Measurements from ENCODE around the gene POU4F3.
"Not testable (repeated sequence)": the region's sequence is repeated elsewhere in the genome, so short reads cannot be mapped to it uniquely, and the experiment has no call there.

POU4F3 gene, protein sequence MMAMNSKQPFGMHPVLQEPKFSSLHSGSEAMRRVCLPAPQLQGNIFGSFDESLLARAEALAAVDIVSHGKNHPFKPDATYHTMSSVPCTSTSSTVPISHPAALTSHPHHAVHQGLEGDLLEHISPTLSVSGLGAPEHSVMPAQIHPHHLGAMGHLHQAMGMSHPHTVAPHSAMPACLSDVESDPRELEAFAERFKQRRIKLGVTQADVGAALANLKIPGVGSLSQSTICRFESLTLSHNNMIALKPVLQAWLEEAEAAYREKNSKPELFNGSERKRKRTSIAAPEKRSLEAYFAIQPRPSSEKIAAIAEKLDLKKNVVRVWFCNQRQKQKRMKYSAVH

DNA sequence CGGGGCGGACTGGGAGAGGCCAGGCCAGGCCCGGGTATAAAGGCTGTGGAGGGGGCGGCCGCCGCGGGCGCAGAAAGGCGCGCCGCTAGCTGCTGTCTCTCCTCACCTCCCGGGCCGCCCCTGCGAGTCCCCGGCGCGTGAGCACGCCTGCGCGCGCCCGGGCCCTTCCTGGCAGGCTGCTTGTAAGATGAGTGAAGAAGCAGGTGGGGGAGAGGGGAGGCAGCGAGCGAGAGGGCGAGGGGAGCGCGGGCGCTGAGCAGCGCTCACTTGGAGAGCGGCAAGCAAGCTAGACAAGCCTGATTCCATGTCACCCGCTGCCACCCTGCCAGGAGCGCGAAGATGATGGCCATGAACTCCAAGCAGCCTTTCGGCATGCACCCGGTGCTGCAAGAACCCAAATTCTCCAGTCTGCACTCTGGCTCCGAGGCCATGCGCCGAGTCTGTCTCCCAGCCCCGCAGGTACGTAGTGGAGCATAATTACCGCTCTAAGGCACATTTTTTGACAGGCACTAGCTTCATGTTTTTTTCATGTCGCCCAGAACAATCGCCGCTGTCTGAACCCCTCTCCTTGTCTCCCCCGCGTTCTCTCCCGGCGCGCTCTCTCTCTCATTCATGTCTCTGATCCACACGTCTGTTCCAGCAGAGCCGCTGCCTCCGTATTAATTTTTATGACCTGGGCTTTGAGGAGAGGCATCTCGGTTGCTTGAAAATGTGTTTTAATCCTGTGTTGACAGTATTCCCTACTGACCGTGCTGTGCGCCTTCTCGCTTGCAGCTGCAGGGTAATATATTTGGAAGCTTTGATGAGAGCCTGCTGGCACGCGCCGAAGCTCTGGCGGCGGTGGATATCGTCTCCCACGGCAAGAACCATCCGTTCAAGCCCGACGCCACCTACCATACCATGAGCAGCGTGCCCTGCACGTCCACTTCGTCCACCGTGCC is at the start of gene POU4F3:
TSS of gene POU4F3 (plus strand) at position 66 of the 941 bp plus-strand sequence. CDS start at position 340, 274 bp downstream.
- POLR2A ChIA-PET = no interaction called here

DNA sequence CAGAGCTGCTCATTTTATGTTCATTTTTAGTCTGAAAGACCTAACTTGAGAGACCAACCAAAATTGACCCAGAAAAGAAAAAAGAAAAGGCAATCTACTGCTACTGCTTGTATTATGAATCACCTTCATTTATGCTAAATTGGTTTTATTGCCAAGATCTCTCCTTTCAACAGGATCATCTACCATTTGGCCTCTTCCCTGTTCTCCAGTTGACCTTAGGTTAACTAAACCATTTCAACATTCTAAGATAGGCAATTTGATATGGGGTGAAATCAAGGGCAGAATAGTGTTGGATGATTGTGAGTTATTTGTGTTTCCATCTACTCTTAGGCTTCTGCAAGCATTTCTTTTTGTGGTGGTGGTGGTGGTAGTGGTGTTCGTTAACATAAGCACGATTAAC is 48.3 kb upstream of the POU4F3 start:
- no peak for TF ChIP-seq HDGF (IDR thresholded peaks at IDR 0.05; ENCODE audit: borderline replicate concordance)
- no peak for TF ChIP-seq LEF1 (IDR thresholded peaks at IDR 0.05; ENCODE audit: borderline replicate concordance)
- TF ChIP-seq ELF4 (IDR thresholded peaks at IDR 0.05) = no peak
- no peak for TF ChIP-seq SP1 (IDR thresholded peaks at IDR 0.05)
- no peak for TF ChIP-seq FOXK2 (IDR thresholded peaks at IDR 0.05)
- TF ChIP-seq SUZ12 (IDR thresholded peaks at IDR 0.05) = no peak
- no peak for TF ChIP-seq NFRKB (IDR thresholded peaks at IDR 0.05)
- TF ChIP-seq ZNF384 (IDR thresholded peaks at IDR 0.05) = no peak
- no peak for TF ChIP-seq CTBP1 (IDR thresholded peaks at IDR 0.05; ENCODE audit: borderline replicate concordance)
- no peak for TF ChIP-seq TARDBP (IDR thresholded peaks at IDR 0.05)
- no peak for TF ChIP-seq ARNT (IDR thresholded peaks at IDR 0.05)
- TF ChIP-seq FOXM1 (IDR thresholded peaks at IDR 0.05; ENCODE audit: borderline replicate concordance) = no peak
- no peak for TF ChIP-seq L3MBTL2 (conservative IDR thresholded peaks at IDR 0.05)
- ChIA-PET POLR2A (no interaction called here), CTCF (interaction anchor here (1.1 to 1.2 kb wide), 2 partner anchors 98 to 135 kb away, joined by 3 to 4 read pairs; no protein-coding TSS in a partner anchor)
- no peak for DNase-seq (ENCODE audit: extremely low spot score)

More for the DNA sequence above, at the start of gene POU4F3:
- CTCF ChIA-PET = interaction anchor here (1.0 kb wide), 1 partner anchor 22 kb away, joined by 4 read pairs; no protein-coding TSS in a partner anchor
- no peak for DNase-seq (ENCODE audit: extremely low spot score)
- TF ChIP-seq FOXM1 (IDR thresholded peaks at IDR 0.05; ENCODE audit: borderline replicate concordance) (no peak), ZNF384 (IDR thresholded peaks at IDR 0.05) (no peak), HDGF (IDR thresholded peaks at IDR 0.05; ENCODE audit: borderline replicate concordance) (no peak)

DNA sequence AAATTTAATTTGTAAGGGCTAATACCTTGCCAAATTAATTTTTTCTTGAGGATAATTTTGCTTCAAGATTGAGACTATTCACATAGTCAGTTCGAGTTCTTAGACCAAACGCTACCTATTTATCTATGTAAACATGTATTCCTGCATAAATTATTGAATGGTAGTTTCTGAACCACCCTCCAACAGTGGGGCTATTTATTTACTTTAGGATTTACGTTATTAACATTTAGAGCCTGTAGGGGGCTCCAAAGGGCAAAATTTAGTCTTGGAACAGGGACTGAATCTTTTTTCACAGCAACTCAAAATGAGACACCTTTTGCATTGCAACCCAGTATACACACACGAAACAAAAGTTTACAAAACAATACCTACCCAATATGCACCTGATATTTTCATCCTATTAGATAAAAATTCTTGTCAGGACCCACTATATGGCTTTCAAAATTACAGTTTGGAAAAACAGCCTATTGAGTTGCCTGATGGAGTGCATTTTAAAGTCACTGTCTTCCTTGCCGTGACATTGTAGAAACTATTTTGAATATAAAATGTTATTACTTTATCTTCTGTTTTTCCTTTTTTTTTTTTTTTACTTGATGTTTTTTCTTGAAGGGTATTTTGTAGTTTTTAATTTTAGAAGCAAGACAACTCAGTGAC is 47.1 kb upstream of the POU4F3 start:
- TF ChIP-seq FOXA1 (IDR thresholded peaks at IDR 0.05) (no peak), SP1 (IDR thresholded peaks at IDR 0.05) (no peak), FOXM1 (IDR thresholded peaks at IDR 0.05; ENCODE audit: borderline replicate concordance) (no peak), L3MBTL2 (conservative IDR thresholded peaks at IDR 0.05) (no peak), NFRKB (IDR thresholded peaks at IDR 0.05) (no peak), FOXK2 (IDR thresholded peaks at IDR 0.05) (no peak), ARNT (IDR thresholded peaks at IDR 0.05) (no peak), ZNF384 (IDR thresholded peaks at IDR 0.05) (no peak), SUZ12 (IDR thresholded peaks at IDR 0.05) (no peak), BHLHE40 (IDR thresholded peaks at IDR 0.05; ENCODE audit: borderline replicate concordance) (no peak), ELF4 (IDR thresholded peaks at IDR 0.05) (no peak), HDGF (IDR thresholded peaks at IDR 0.05; ENCODE audit: borderline replicate concordance) (no peak), CTBP1 (IDR thresholded peaks at IDR 0.05; ENCODE audit: borderline replicate concordance) (no peak), LEF1 (IDR thresholded peaks at IDR 0.05; ENCODE audit: borderline replicate concordance) (no peak)
- TF ChIP-seq, protein P1, sequence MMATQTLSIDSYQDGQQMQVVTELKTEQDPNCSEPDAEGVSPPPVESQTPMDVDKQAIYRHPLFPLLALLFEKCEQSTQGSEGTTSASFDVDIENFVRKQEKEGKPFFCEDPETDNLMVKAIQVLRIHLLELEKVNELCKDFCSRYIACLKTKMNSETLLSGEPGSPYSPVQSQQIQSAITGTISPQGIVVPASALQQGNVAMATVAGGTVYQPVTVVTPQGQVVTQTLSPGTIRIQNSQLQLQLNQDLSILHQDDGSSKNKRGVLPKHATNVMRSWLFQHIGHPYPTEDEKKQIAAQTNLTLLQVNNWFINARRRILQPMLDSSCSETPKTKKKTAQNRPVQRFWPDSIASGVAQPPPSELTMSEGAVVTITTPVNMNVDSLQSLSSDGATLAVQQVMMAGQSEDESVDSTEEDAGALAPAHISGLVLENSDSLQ (IDR thresholded peaks at IDR 0.05) = no peak
- ChIA-PET POLR2A (no interaction called here), CTCF (interaction anchor here (0.7 kb wide), 1 partner anchor 583 kb away, joined by 4 read pairs; no protein-coding TSS in a partner anchor)
- peak; percentile 60 for DNase-seq (ENCODE audit: extremely low spot score)

DNA sequence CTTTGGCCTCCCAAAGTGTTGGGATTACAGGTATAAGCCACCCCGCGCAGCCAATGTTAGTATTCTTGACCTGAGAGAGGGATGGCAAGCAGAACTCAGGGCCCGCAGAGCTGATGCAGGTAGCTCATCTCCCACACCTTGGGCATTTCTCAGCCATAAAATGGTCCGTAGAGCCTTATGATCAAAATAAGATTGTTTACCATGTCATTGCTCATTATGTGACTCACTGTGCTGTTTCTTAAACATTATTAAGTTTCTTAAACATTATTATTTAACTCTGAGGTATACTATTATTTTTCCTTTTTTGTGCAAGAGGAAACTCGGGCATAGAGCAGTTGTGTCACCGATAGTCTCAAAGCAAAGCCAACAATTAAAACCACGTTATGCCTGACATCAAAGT is 42.4 kb upstream of the POU4F3 start:
- ChIA-PET POLR2A (no interaction called here), CTCF (interaction anchor here (1.0 kb wide), 1 partner anchor 131 kb away, joined by 3 read pairs; no protein-coding TSS in a partner anchor)
- TF ChIP-seq ZNF384 (IDR thresholded peaks at IDR 0.05) (no peak), L3MBTL2 (conservative IDR thresholded peaks at IDR 0.05) (no peak)
- no peak for DNase-seq (ENCODE audit: extremely low spot score)

DNA sequence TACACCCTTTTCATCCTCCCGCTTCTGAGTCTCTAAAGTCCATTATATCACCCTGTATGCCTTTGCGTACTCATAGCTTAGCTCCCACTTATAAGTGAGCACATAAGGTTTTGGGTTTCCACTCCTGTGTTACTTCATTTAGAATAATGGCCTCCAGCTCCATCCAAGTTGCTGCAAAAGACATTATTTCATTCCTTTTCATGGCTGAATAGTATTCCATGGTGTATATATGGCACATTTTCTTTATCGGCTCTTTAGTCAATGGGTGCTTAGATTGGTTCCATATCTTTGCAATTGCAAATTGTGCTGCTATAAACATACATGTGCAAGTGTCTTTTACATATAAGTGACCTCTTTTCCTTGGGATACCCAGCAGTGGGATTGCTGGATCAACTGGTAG is 39.7 kb upstream of the POU4F3 start:
- CTCF ChIA-PET; DNase-seq (ENCODE audit: extremely low spot score); POLR2A ChIA-PET: not testable (repeated sequence)

DNA sequence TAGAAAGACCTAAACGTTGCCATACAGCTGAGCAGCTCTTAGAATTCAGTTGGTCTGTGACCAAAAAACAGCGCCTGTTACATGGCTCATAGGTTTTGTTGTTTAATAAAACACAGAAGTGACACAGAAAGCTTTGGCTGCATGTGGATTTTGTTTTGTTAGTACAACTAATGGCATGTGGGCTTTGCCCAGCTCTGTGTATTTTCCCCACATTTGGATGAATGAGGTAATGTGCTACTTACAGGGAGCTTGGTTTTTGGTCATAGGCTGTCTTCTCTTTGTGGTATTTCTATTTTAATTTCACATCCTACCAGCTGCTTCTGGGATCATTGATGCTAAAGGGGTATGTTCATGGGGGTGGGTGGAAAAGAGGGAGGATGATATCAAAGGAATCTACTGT is 37.0 kb upstream of the POU4F3 start:
- no peak for DNase-seq (ENCODE audit: extremely low spot score)
- ChIA-PET POLR2A (no interaction called here), CTCF (no interaction called here)
- TF ChIP-seq HDGF (IDR thresholded peaks at IDR 0.05; ENCODE audit: borderline replicate concordance) (no peak), FOXA1 (IDR thresholded peaks at IDR 0.05) (no peak), FOXM1 (IDR thresholded peaks at IDR 0.05; ENCODE audit: borderline replicate concordance) (no peak), ARNT (IDR thresholded peaks at IDR 0.05) (no peak), TARDBP (IDR thresholded peaks at IDR 0.05) (no peak), NFRKB (IDR thresholded peaks at IDR 0.05) (no peak), SP1 (IDR thresholded peaks at IDR 0.05) (no peak), L3MBTL2 (conservative IDR thresholded peaks at IDR 0.05) (no peak), BHLHE40 (IDR thresholded peaks at IDR 0.05; ENCODE audit: borderline replicate concordance) (no peak), CTBP1 (IDR thresholded peaks at IDR 0.05; ENCODE audit: borderline replicate concordance) (no peak), LEF1 (IDR thresholded peaks at IDR 0.05; ENCODE audit: borderline replicate concordance) (no peak), ELF4 (IDR thresholded peaks at IDR 0.05) (no peak), ZNF384 (IDR thresholded peaks at IDR 0.05) (no peak), SUZ12 (IDR thresholded peaks at IDR 0.05) (no peak)
- TF ChIP-seq, protein P1 (IDR thresholded peaks at IDR 0.05) = no peak

Measured in HEK293T (cell line).